SKM-1 treated with dmso at 0.1 percent for 144 hours (cell line): ENCODE data around the gene RPL21.
"Not testable (repeated sequence)": the region's sequence is repeated elsewhere in the genome, so short reads cannot be mapped to it uniquely, and the experiment has no call there.

Source experiments
- DNase-seq: peaks from one replicate; lab custom pipeline; 2025; ENCODE audit not compliant: unreplicated experiment; lab: John Stamatoyannopoulos, UW

The RPL21 gene

GRCh38 chr13:27251166-27252091 is at the start of gene RPL21:
Gene RPL21, plus strand, starts transcription at chr13:27251558. Its CDS starts 2,219 bp downstream, at chr13:27253777.
- peak; percentile 96 for DNase-seq

DNA sequence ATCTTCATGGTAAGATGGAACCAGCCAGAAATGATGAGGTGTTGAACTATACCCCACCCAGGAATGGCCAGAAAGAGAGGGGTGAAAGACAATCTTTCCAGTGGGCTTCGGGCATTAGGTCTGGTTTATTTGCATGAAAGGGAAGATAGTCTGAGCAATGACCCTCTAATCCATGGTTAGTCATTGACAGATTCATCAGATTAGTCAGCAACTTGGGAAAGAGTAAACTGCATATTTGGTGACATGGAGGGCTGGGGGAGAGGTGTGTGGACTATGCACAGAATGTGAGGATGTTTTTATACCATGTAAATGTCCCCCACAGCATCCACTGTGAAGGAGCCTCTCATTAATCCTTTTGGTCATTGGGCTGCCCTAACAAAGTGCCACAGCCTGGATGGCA is 49.7 kb upstream of the RPL21 start:
- no peak for DNase-seq

GRCh38 chr13:27203186-27203585 is 48.2 kb upstream of the RPL21 start:
- no peak for DNase-seq

DNA sequence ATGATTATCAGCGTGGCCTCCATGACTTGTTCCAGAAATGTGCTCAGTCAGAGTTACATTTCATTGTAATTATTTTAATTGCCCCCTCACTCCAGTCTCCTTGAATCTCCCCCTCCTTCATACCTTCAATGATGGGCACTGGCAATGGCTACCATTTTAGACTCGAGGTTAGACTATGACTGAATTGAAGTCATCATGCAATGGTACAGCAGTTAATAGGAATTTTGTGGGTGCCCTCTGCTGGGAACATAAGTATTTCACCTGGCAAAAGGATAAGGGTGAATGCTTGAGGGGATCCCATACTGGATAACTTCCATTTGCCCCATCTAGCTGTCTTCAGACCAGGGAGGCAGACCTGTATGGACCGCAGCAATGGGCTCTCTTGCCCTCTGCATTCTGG is 47.5 kb upstream of the RPL21 start:
- no peak for DNase-seq

- no peak for DNase-seq
Measured at GRCh38 chr13:27208514-27208913, 42.8 kb upstream of the RPL21 start.

DNA sequence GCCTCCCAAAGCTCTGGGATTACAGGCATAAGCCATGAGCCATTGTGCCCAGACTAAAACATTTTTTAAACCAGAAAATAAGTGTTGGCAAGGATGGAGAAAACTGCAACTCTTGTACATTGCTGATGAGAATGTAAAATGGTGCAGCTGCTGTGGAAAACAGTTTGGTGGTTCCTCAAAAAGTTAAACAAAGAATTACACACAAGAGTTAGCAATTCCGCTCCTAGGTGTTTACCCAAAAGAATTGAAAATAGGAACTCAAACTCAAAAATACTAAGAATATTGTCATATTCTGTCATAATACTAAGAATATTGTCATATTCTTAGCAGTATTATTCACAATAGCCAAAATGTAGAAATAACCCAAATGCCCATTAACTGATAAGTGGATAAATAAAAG is 40.1 kb upstream of the RPL21 start:
- no peak for DNase-seq

GRCh38 chr13:27211771-27212364 is 39.5 kb upstream of the RPL21 start:
- no peak for DNase-seq

DNA sequence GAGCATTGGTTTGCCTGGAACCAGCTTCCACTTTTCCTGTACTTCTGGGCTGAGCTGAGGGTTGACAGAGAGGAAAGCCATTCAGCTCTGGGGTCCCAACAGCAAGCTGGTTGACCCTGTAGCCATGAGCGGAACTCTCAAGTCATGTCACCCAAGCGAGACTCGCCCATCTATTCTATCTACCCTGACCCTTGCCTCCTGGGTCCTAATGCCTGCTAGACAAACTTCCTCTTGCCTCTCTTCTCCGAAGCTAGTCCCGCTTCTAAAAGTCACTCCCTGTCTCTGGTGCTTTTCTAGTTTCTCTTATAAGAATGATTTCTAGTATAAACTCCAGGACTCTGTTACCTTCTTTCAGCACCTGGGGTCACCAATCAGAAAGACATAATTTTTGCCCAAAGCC is 38.0 kb upstream of the RPL21 start:
- not testable (repeated sequence) for DNase-seq

GRCh38 chr13:27217791-27218190 is 33.6 kb upstream of the RPL21 start:
- not testable (repeated sequence) for DNase-seq

GRCh38 chr13:27218861-27219260 is 32.5 kb upstream of the RPL21 start:
- DNase-seq, result peak; percentile 38

DNA sequence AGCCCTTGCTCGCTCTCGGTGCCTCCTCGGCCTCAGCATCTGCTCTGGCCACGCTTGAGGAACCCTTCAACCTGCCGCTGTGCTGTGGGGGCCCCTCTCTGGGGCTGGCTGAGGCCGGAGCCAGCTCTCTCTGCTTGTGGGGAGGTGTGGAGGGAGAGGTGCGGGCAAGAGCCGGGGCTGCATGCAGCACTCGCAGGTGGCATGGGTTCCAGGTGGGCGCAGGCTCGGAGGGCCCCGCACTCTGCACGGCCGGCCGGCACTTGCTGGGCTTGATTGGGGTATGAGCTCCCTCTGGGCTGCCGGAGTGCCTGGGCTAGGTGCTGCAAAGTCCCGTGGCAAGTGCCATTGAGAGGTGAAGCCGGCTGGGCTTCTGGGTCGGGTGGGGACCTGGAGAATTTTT is 31.7 kb upstream of the RPL21 start:
- DNase-seq, result no peak

- not testable (repeated sequence) for DNase-seq
Measured at GRCh38 chr13:27222100-27222499, 29.3 kb upstream of the RPL21 start.

DNA sequence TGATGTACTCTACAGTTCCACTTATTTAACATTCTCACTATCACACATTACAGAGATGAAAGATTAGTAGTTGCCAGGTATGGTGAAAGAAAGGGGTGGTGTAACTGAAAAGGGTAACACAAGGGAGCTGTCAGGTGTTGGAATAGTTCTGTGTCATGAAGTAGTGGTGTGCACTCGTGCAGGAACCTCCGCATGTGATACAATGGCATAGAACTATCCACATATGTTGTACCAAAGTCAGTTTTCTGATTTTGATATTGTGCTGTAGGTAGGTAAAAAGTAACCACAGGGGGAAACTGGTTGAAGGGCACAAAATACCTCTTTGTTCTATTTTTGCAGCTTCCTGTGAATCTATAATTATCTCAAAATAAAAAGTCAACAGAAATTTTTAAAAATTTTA is 24.4 kb upstream of the RPL21 start:
- DNase-seq, result no peak

- DNase-seq, result no peak
Measured at GRCh38 chr13:27228131-27228530, 23.2 kb upstream of the RPL21 start.

- DNase-seq, result no peak
Measured at GRCh38 chr13:27229642-27230041, 21.7 kb upstream of the RPL21 start.

GRCh38 chr13:27233964-27234363 is 17.4 kb upstream of the RPL21 start:
- no peak for DNase-seq

- DNase-seq, result no peak
Measured at GRCh38 chr13:27236478-27236877, 14.9 kb upstream of the RPL21 start.

GRCh38 chr13:27242702-27243101 is 8.7 kb upstream of the RPL21 start:
- DNase-seq, result no peak

DNA sequence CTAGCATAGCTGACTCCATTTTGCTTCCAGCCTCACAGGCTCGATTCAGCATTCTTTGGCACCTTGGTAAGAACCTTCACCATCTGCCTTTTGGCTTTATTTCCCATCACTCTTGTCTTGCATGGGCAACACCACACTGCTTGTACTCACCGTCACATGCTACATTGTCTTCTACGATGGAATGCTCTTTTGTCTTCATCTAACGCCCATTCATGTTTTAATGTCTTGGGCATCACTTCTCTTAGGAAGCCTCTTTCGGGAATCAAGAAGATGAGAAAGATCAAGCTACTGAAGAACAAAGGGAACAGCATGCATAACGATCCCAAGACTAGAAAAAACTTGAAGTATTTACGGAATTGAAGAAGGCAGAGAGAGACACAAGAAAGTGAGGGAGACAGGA is 5.7 kb upstream of the RPL21 start:
- DNase-seq, result no peak

DNA sequence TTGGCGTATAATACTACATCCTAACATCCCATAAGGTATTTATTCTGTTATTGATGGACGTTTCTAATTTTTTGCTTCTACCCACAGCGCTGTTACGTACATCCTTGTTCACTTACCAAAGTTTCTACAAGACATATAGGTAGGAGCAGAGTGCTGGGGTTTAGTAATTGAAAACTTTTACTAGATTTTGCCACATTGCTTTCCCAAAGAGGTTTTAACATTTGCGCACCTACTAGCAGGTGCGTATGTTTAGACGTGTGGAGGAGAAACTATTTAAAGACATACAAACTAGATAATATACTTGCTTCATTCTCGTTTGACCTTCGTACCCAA is 559 bp upstream of the RPL21 start:
- DNase-seq, result no peak

DNA sequence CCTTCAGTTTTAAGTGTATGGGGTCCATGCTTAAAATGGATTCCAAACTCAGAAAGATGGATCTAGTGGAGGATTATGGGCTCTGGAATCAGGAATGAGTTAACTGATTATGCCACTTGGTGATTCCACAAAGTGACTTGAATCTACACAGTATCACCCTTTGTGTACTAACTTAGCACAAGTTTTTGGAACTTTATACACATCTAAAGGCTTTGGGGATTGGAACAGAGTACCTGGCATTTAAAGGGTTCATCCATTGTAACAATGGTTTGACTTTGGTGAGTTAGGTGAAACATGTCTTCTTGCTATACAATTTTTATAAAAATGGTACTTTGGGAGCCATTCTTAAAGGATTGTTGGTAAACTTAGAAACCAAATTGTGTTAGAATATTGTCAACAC is 1.1 kb downstream of the RPL21 start:
- DNase-seq, result no peak

DNA sequence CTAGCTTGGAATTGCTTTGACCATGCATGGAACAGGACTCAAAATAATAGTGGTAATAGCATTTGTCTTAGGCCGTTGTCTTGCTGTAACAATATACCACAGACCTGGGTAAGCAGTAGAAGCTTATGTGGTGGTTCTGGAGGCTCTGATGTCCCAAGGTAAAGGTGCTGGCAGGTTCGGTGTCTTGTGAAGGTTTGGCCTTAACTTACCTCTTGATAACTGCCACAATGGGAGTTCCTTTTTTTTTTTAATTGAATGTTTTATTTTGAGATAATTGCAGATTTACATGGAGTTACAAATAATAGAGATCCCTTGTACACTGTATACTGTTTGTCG is 5.8 kb downstream of the RPL21 start:
- no peak for DNase-seq
